Activated T-cell treated with anti-CD3 and anti-CD28 coated beads, Interleukin-2, amount 50 U/mL, for 4 hours (primary cell): ENCODE data around the gene FOXN3. TPM values are rescaled to one million over a fixed set of nuclear protein-coding genes. Genes with fewer than 3 reads are reported as not detected.
A peak's percentile ranks its signal among the peaks of the same experiment; 100 is the strongest.

Source experiments
- ATAC-seq, 2 donors: fragments of 200-7000 bp; cut with Tn5 transposase; one replicate each; pipeline ENCODE4 v1.10.0; 2021
- DNase-seq: peaks from one replicate; pipeline ENCODE4 v3.0.0-alpha.2; 2020
- H3K27me3 Mint-ChIP-seq: one replicate; pipeline ENCODE4 v1.8.0; 2021; ENCODE audit warnings: low read depth, mixed read lengths
- H3K36me3 Mint-ChIP-seq: one replicate; pipeline ENCODE4 v1.8.0; 2022; ENCODE audit warnings: mixed read lengths; ENCODE audit not compliant: insufficient read depth
- H3K4me1 Mint-ChIP-seq: one replicate; pipeline ENCODE4 v1.8.0; 2021; ENCODE audit warnings: low read depth, mixed read lengths
- H3K4me3 Mint-ChIP-seq: one replicate; pipeline ENCODE4 v1.8.0; 2021; ENCODE audit warnings: mild to moderate bottlenecking, moderate library complexity, mixed read lengths
- H3K9me3 Mint-ChIP-seq: one replicate; pipeline ENCODE4 v1.8.0; 2021; ENCODE audit warnings: mixed read lengths
- total RNA-seq, 3 donors: library from RNA; stranded (reverse); gene quantifications; one replicate each; pipeline ENCODE4 v1.2.1, GENCODE V29; 2021

Gene FOXN3
- total RNA-seq, 3 donors from 2014 or later: 67.0 to 83.1 (median 69.5) TPM

- H3K4me3 Mint-ChIP-seq: no peak overlapping the region
- ATAC-seq (no peak), DNase-seq (no peak)
- no peaks in the 10 kb centered on the region for H3K27me3 Mint-ChIP-seq
- H3K9me3 Mint-ChIP-seq: no peaks in the 10 kb centered on the region
- H3K36me3 Mint-ChIP-seq: peaks cover 38% of the 10 kb centered on the region
- H3K4me1 Mint-ChIP-seq: peaks cover 63% of the 10 kb centered on the region
These were observed 7.9 kb downstream of the FOXN3 start for GRCh38 chr14:89408907-89409700.

GRCh38 chr14:89407856-89408255, 9.2 kb downstream of the FOXN3 start:
- no peak for DNase-seq
- H3K4me3 Mint-ChIP-seq: peak overlapping the region; percentile 11
- H3K36me3 Mint-ChIP-seq: peaks cover 37% of the 10 kb centered on the region

GRCh38 chr14:89406941-89407340, 10.1 kb downstream of the FOXN3 start:
- ATAC-seq (no peak), DNase-seq (no peak)
- Mint-ChIP-seq H3K4me3 (no peak overlapping the region), H3K4me1 (peaks cover 73% of the 10 kb centered on the region), H3K36me3 (peaks cover 32% of the 10 kb centered on the region), H3K9me3 (no peaks in the 10 kb centered on the region), H3K27me3 (no peaks in the 10 kb centered on the region)

More at GRCh38 chr14:89407856-89408255, 9.2 kb downstream of the FOXN3 start:
- H3K4me1 Mint-ChIP-seq: peaks cover 68% of the 10 kb centered on the region
- ATAC-seq: peak; percentile 53 to 67
- H3K9me3 Mint-ChIP-seq: no peaks in the 10 kb centered on the region
- no peaks in the 10 kb centered on the region for H3K27me3 Mint-ChIP-seq

- no peaks in the 10 kb centered on the region for H3K27me3 Mint-ChIP-seq
- peaks cover 33% of the 10 kb centered on the region for H3K36me3 Mint-ChIP-seq
- no peak overlapping the region for H3K4me3 Mint-ChIP-seq
These were observed 10.7 kb downstream of the FOXN3 start for GRCh38 chr14:89406361-89406760.

GRCh38 chr14:89405712-89406111, 11.3 kb downstream of the FOXN3 start:
- Mint-ChIP-seq H3K36me3 (peaks cover 30% of the 10 kb centered on the region), H3K27me3 (no peaks in the 10 kb centered on the region), H3K4me1 (peaks cover 74% of the 10 kb centered on the region), H3K9me3 (no peaks in the 10 kb centered on the region), H3K4me3 (no peak overlapping the region)
- no peak for ATAC-seq
- no peak for DNase-seq

More at GRCh38 chr14:89406361-89406760, 10.7 kb downstream of the FOXN3 start:
- Mint-ChIP-seq H3K4me1 (peaks cover 77% of the 10 kb centered on the region), H3K9me3 (no peaks in the 10 kb centered on the region)
- ATAC-seq (no peak), DNase-seq (no peak)

- H3K4me3 Mint-ChIP-seq: no peak overlapping the region
- ATAC-seq (no peak), DNase-seq (no peak)
- H3K4me1 Mint-ChIP-seq: peaks cover 71% of the 10 kb centered on the region
- peaks cover 26% of the 10 kb centered on the region for H3K36me3 Mint-ChIP-seq
- no peaks in the 10 kb centered on the region for H3K9me3 Mint-ChIP-seq
- H3K27me3 Mint-ChIP-seq: no peaks in the 10 kb centered on the region
These were observed 14.7 kb downstream of the FOXN3 start for GRCh38 chr14:89402363-89402762.

GRCh38 chr14:89401761-89402160, 15.3 kb downstream of the FOXN3 start:
- Mint-ChIP-seq H3K4me3 (no peak overlapping the region), H3K27me3 (no peaks in the 10 kb centered on the region), H3K9me3 (no peaks in the 10 kb centered on the region), H3K36me3 (peaks cover 26% of the 10 kb centered on the region), H3K4me1 (peaks cover 68% of the 10 kb centered on the region)
- DNase-seq: no peak
- ATAC-seq: no peak

GRCh38 chr14:89401241-89401640, 15.8 kb downstream of the FOXN3 start:
- no peak for DNase-seq
- ATAC-seq: no peak
- Mint-ChIP-seq H3K27me3 (no peaks in the 10 kb centered on the region), H3K36me3 (peaks cover 25% of the 10 kb centered on the region), H3K9me3 (no peaks in the 10 kb centered on the region), H3K4me1 (peaks cover 65% of the 10 kb centered on the region), H3K4me3 (no peak overlapping the region)

GRCh38 chr14:89400529-89400928, 16.5 kb downstream of the FOXN3 start:
- peaks cover 69% of the 10 kb centered on the region for H3K4me1 Mint-ChIP-seq
- H3K9me3 Mint-ChIP-seq: no peaks in the 10 kb centered on the region
- DNase-seq (no peak), ATAC-seq (no peak)
- H3K36me3 Mint-ChIP-seq: peaks cover 23% of the 10 kb centered on the region
- no peak overlapping the region for H3K4me3 Mint-ChIP-seq
- no peaks in the 10 kb centered on the region for H3K27me3 Mint-ChIP-seq

GRCh38 chr14:89399594-89400068, 17.4 kb downstream of the FOXN3 start:
- H3K36me3 Mint-ChIP-seq: peaks cover 20% of the 10 kb centered on the region

GRCh38 chr14:89399157-89399556, 17.9 kb downstream of the FOXN3 start:
- ATAC-seq (no peak), DNase-seq (no peak)
- Mint-ChIP-seq H3K36me3 (peaks cover 20% of the 10 kb centered on the region), H3K9me3 (no peaks in the 10 kb centered on the region), H3K27me3 (no peaks in the 10 kb centered on the region), H3K4me3 (no peak overlapping the region), H3K4me1 (peaks cover 79% of the 10 kb centered on the region)

More at GRCh38 chr14:89399594-89400068, 17.4 kb downstream of the FOXN3 start:
- Mint-ChIP-seq H3K4me3 (no peak overlapping the region), H3K9me3 (no peaks in the 10 kb centered on the region), H3K27me3 (no peaks in the 10 kb centered on the region), H3K4me1 (peaks cover 74% of the 10 kb centered on the region)
- no peak for ATAC-seq
- DNase-seq: no peak

GRCh38 chr14:89397569-89398230, 19.3 kb downstream of the FOXN3 start:
- peaks cover 22% of the 10 kb centered on the region for H3K36me3 Mint-ChIP-seq

GRCh38 chr14:89394972-89395371, 22.1 kb downstream of the FOXN3 start:
- peaks cover 11% of the 10 kb centered on the region for H3K36me3 Mint-ChIP-seq
- H3K4me3 Mint-ChIP-seq: no peak overlapping the region
- H3K4me1 Mint-ChIP-seq: peaks cover 68% of the 10 kb centered on the region

More at GRCh38 chr14:89397569-89398230, 19.3 kb downstream of the FOXN3 start:
- no peaks in the 10 kb centered on the region for H3K9me3 Mint-ChIP-seq
- H3K4me1 Mint-ChIP-seq: peaks cover 76% of the 10 kb centered on the region
- ATAC-seq: no peak
- no peak for DNase-seq
- no peak overlapping the region for H3K4me3 Mint-ChIP-seq
- H3K27me3 Mint-ChIP-seq: no peaks in the 10 kb centered on the region

GRCh38 chr14:89393222-89393745, 23.7 kb downstream of the FOXN3 start:
- peaks cover 15% of the 10 kb centered on the region for H3K36me3 Mint-ChIP-seq
- no peak overlapping the region for H3K4me3 Mint-ChIP-seq
- no peaks in the 10 kb centered on the region for H3K27me3 Mint-ChIP-seq
- DNase-seq (no peak), ATAC-seq (no peak)
- peaks cover 65% of the 10 kb centered on the region for H3K4me1 Mint-ChIP-seq
- no peaks in the 10 kb centered on the region for H3K9me3 Mint-ChIP-seq

More at GRCh38 chr14:89394972-89395371, 22.1 kb downstream of the FOXN3 start:
- ATAC-seq: no peak
- DNase-seq: no peak
- Mint-ChIP-seq H3K9me3 (no peaks in the 10 kb centered on the region), H3K27me3 (no peaks in the 10 kb centered on the region)
